A549 (cell line): ENCODE data around the gene PAK3.

Source experiments
- CHD2 ChIP-seq: fragments of 150-350 bp; IDR thresholded peaks from 2 replicates; pipeline ENCODE4 v1.6.1; 2014; ENCODE audit warnings: low read length; ENCODE audit not compliant: partially characterized antibody
- EP300 ChIP-seq, 2 experiments: fragments of >200 bp; sonication (Bioruptor Twin); formaldehyde crosslinking; IDR thresholded peaks; 2 replicates in 1 of 2; 3 replicates in 1 of 2; pipeline ENCODE4 v1.6.1; 2016 to 2017
- ESRRA ChIP-seq: fragments of 150-350 bp; IDR thresholded peaks from 2 replicates; pipeline ENCODE4 v1.6.1; 2014; ENCODE audit warnings: mild to moderate bottlenecking, low read length, borderline replicate concordance
- JUN ChIP-seq, 2 experiments: fragments of >200 bp; sonication (Bioruptor Twin); formaldehyde crosslinking; IDR thresholded peaks; 2 replicates in 1 of 2; 3 replicates in 1 of 2; pipeline ENCODE4 v1.6.1; 2016 to 2017
- MYC ChIP-seq: IDR thresholded peaks from 2 replicates; pipeline ENCODE4 v1.6.1; 2012; ENCODE audit warnings: mild to moderate bottlenecking, inconsistent platforms, low read length, improper control_type of control experiment, borderline replicate concordance
- POLR2AphosphoS2 ChIP-seq: conservative IDR thresholded peaks from 2 replicates; pipeline ENCODE4 v1.6.1; 2012; ENCODE audit warnings: low read length, improper control_type of control experiment, inconsistent platforms
- RFX5 ChIP-seq: fragments of 450-650 bp; IDR thresholded peaks from 2 replicates; pipeline ENCODE4 v1.7.1; 2014; ENCODE audit warnings: antibody characterized with exemption, mild to moderate bottlenecking, moderate library complexity
- ZFP36 ChIP-seq: fragments of 450-650 bp; IDR thresholded peaks from 2 replicates; pipeline ENCODE4 v1.6.1; 2014; ENCODE audit warnings: borderline replicate concordance; ENCODE audit not compliant: partially characterized antibody
- ZNF302 ChIP-seq: fragments of 250-450 bp; sonication (Bioruptor Pico); IDR thresholded peaks from 2 replicates; pipeline ENCODE4 v1.9.0; 2021; ENCODE audit warnings: inconsistent platforms, mild to moderate bottlenecking, moderate library complexity
- TF ChIP-seq, protein P1 (sequence below): fragments of >200 bp; sonication (Bioruptor Twin); formaldehyde crosslinking; IDR thresholded peaks from 3 replicates; pipeline ENCODE4 v1.5.1; 2016
- TF ChIP-seq, protein P2 (sequence below): fragments of 450-650 bp; IDR thresholded peaks from 2 replicates; pipeline ENCODE4 v1.6.1; 2014; ENCODE audit warnings: antibody characterized with exemption

DNA sequence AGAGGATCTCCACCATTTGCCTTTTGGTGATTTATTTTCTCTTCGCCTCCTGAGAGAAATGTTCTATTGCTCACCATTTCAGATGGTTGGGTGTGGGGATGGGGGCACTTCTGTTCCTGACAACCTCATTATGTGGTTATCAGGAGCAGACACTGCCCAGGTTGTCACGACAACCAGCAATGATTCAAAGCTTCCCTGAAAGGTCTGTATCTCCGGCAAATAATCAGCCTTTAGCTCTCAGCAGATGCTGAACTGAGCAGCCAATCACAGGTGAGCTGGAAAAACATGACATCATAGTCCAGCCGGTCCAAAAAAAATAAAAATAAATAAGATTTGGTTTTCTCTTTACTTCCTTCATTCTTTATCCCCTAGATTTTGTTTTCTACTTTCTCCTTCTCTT is 5.5 kb upstream of the PAK3 start:
- no peak for TF ChIP-seq ZNF302 (CRISPR knock-in tag)
- TF ChIP-seq, protein P1, sequence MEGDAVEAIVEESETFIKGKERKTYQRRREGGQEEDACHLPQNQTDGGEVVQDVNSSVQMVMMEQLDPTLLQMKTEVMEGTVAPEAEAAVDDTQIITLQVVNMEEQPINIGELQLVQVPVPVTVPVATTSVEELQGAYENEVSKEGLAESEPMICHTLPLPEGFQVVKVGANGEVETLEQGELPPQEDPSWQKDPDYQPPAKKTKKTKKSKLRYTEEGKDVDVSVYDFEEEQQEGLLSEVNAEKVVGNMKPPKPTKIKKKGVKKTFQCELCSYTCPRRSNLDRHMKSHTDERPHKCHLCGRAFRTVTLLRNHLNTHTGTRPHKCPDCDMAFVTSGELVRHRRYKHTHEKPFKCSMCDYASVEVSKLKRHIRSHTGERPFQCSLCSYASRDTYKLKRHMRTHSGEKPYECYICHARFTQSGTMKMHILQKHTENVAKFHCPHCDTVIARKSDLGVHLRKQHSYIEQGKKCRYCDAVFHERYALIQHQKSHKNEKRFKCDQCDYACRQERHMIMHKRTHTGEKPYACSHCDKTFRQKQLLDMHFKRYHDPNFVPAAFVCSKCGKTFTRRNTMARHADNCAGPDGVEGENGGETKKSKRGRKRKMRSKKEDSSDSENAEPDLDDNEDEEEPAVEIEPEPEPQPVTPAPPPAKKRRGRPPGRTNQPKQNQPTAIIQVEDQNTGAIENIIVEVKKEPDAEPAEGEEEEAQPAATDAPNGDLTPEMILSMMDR: no peak
- no peak for TF ChIP-seq ESRRA
- TF ChIP-seq JUN (IDR thresholded peaks at IDR 0.05): no peak
- TF ChIP-seq POLR2AphosphoS2: no peak
- no peak for TF ChIP-seq CHD2
- no peak for TF ChIP-seq ZFP36
- no peak for TF ChIP-seq EP300 (IDR thresholded peaks at IDR 0.05)
- no peak for TF ChIP-seq RFX5
- TF ChIP-seq, protein P2, sequence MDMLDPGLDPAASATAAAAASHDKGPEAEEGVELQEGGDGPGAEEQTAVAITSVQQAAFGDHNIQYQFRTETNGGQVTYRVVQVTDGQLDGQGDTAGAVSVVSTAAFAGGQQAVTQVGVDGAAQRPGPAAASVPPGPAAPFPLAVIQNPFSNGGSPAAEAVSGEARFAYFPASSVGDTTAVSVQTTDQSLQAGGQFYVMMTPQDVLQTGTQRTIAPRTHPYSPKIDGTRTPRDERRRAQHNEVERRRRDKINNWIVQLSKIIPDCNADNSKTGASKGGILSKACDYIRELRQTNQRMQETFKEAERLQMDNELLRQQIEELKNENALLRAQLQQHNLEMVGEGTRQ: no peak
- TF ChIP-seq MYC: no peak
